ENCODE measurements around the gene ARFGAP3.

The ARFGAP3 gene

DNA sequence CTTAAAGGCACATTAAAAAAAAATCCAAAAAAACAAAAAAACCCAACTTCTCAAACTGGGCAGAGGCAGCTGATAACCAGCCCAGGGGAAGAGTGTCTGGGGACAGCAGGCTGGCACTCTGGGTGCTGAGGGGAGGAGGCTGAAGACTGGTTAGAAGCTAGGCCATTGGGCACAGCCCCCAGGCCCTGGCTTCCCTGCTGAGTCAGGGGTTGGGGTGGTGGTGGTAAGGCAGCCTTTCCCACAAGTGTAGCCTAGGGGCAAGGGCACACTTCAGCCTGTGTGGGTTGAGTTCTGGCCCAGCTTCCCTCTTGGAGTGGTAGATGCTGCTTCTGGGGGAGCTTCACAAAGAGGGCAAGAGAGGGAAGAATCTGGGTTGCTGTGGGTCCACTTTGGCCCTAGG is 16.3 kb upstream of the ARFGAP3 start:
- Histone ChIP-seq H3K27me3 (replicated peaks; ENCODE audit: insufficient read depth, low read length) (no peaks in the 10 kb centered on the region), H3K9me2 (replicated peaks; ENCODE audit: insufficient read depth, low read length) (no peaks in the 10 kb centered on the region), H3K9ac (ENCODE audit: low read length) (no peak overlapping the region), H2AFZ (ENCODE audit: low read length) (no peak overlapping the region), H3K4me2 (ENCODE audit: low read depth, low read length) (no peak overlapping the region), H3K36me3 (replicated peaks; ENCODE audit: insufficient read depth, low read length) (no peaks in the 10 kb centered on the region), H3K9me3 (replicated peaks; ENCODE audit: insufficient read depth, low read length) (no peaks in the 10 kb centered on the region), H3K4me1 (ENCODE audit: low read length) (no peaks in the 10 kb centered on the region), H3F3A (ENCODE audit: insufficient read depth, low read length) (no peaks in the 10 kb centered on the region), H4K20me1 (ENCODE audit: insufficient read depth, low read length) (no peaks in the 10 kb centered on the region), H3K27ac (ENCODE audit: low read length) (no peak overlapping the region), H3K79me2 (ENCODE audit: low read length) (no peaks in the 10 kb centered on the region), H3K4me3 (ENCODE audit: low read length) (no peak overlapping the region)
- no peak for DNase-seq
- TF ChIP-seq EZH2 (optimal IDR thresholded peaks at IDR 0.05; ENCODE audit: low read depth, low read length) (no peak), EZH2phosphoT487 (IDR thresholded peaks at IDR 0.05; ENCODE audit: low read length) (no peak)
- TF ChIP-seq, protein P1, sequence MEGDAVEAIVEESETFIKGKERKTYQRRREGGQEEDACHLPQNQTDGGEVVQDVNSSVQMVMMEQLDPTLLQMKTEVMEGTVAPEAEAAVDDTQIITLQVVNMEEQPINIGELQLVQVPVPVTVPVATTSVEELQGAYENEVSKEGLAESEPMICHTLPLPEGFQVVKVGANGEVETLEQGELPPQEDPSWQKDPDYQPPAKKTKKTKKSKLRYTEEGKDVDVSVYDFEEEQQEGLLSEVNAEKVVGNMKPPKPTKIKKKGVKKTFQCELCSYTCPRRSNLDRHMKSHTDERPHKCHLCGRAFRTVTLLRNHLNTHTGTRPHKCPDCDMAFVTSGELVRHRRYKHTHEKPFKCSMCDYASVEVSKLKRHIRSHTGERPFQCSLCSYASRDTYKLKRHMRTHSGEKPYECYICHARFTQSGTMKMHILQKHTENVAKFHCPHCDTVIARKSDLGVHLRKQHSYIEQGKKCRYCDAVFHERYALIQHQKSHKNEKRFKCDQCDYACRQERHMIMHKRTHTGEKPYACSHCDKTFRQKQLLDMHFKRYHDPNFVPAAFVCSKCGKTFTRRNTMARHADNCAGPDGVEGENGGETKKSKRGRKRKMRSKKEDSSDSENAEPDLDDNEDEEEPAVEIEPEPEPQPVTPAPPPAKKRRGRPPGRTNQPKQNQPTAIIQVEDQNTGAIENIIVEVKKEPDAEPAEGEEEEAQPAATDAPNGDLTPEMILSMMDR (IDR thresholded peaks at IDR 0.05; ENCODE audit: low read length): no peak

DNA sequence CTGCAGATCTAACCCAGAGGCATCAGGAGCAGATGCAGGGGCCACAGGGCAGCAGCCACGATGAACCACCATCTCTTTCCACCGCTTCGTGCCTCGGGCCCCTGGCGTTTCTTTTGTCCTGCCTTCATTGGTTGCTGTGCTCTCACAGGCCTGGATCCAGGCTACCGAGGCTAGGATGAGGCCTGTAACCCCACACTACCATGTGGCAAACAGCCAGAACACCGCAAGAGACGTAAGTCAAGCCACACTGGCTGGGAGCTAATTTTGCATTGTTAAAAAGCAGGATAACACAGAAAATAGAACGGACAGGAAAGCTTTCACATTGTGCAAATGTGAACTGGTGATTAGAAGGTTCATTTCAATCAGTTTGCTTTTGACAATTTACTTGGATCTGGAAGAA is 15.7 kb upstream of the ARFGAP3 start:
- Histone ChIP-seq H3K9me3 (replicated peaks; ENCODE audit: insufficient read depth, low read length) (no peaks in the 10 kb centered on the region), H3K27me3 (replicated peaks; ENCODE audit: insufficient read depth, low read length) (no peaks in the 10 kb centered on the region), H2AFZ (ENCODE audit: low read length) (no peak overlapping the region), H3K27ac (ENCODE audit: low read length) (no peak overlapping the region), H4K20me1 (ENCODE audit: insufficient read depth, low read length) (no peaks in the 10 kb centered on the region), H3K9me2 (replicated peaks; ENCODE audit: insufficient read depth, low read length) (no peaks in the 10 kb centered on the region), H3F3A (ENCODE audit: insufficient read depth, low read length) (no peaks in the 10 kb centered on the region), H3K4me3 (ENCODE audit: low read length) (no peak overlapping the region), H3K79me2 (ENCODE audit: low read length) (no peaks in the 10 kb centered on the region), H3K4me2 (ENCODE audit: low read depth, low read length) (no peak overlapping the region), H3K4me1 (ENCODE audit: low read length) (no peaks in the 10 kb centered on the region), H3K9ac (ENCODE audit: low read length) (no peak overlapping the region), H3K36me3 (replicated peaks; ENCODE audit: insufficient read depth, low read length) (no peaks in the 10 kb centered on the region)
- no peak for TF ChIP-seq EZH2phosphoT487 (IDR thresholded peaks at IDR 0.05; ENCODE audit: low read length)
- TF ChIP-seq, protein P1 (IDR thresholded peaks at IDR 0.05; ENCODE audit: low read length): no peak
- TF ChIP-seq EZH2 (optimal IDR thresholded peaks at IDR 0.05; ENCODE audit: low read depth, low read length): no peak
- DNase-seq: no peak

- no peaks in the 10 kb centered on the region for H3K9me3 ChIP-seq (replicated peaks; ENCODE audit: insufficient read depth, low read length)
- TF ChIP-seq, protein P1 (IDR thresholded peaks at IDR 0.05; ENCODE audit: low read length): no peak
- TF ChIP-seq EZH2phosphoT487 (IDR thresholded peaks at IDR 0.05; ENCODE audit: low read length) (no peak), EZH2 (optimal IDR thresholded peaks at IDR 0.05; ENCODE audit: low read depth, low read length) (no peak)
These were observed 14.3 kb upstream of the ARFGAP3 start for GRCh38 chr22:42871146-42872050.

More at GRCh38 chr22:42871146-42872050, 14.3 kb upstream of the ARFGAP3 start:
- no peak for DNase-seq
- Histone ChIP-seq H3K4me3 (ENCODE audit: low read length) (no peak overlapping the region), H3K4me1 (ENCODE audit: low read length) (no peaks in the 10 kb centered on the region), H2AFZ (ENCODE audit: low read length) (no peak overlapping the region), H3K79me2 (ENCODE audit: low read length) (no peaks in the 10 kb centered on the region), H3K27ac (ENCODE audit: low read length) (no peak overlapping the region), H3K9me2 (replicated peaks; ENCODE audit: insufficient read depth, low read length) (no peaks in the 10 kb centered on the region), H3K9ac (ENCODE audit: low read length) (no peak overlapping the region), H4K20me1 (ENCODE audit: insufficient read depth, low read length) (no peaks in the 10 kb centered on the region), H3K27me3 (replicated peaks; ENCODE audit: insufficient read depth, low read length) (no peaks in the 10 kb centered on the region), H3K36me3 (replicated peaks; ENCODE audit: insufficient read depth, low read length) (no peaks in the 10 kb centered on the region), H3F3A (ENCODE audit: insufficient read depth, low read length) (no peaks in the 10 kb centered on the region), H3K4me2 (ENCODE audit: low read depth, low read length) (no peak overlapping the region)

Data from MM.1S (cell line).